ENCODE results near the gene CLEC4F.

The CLEC4F gene

DNA sequence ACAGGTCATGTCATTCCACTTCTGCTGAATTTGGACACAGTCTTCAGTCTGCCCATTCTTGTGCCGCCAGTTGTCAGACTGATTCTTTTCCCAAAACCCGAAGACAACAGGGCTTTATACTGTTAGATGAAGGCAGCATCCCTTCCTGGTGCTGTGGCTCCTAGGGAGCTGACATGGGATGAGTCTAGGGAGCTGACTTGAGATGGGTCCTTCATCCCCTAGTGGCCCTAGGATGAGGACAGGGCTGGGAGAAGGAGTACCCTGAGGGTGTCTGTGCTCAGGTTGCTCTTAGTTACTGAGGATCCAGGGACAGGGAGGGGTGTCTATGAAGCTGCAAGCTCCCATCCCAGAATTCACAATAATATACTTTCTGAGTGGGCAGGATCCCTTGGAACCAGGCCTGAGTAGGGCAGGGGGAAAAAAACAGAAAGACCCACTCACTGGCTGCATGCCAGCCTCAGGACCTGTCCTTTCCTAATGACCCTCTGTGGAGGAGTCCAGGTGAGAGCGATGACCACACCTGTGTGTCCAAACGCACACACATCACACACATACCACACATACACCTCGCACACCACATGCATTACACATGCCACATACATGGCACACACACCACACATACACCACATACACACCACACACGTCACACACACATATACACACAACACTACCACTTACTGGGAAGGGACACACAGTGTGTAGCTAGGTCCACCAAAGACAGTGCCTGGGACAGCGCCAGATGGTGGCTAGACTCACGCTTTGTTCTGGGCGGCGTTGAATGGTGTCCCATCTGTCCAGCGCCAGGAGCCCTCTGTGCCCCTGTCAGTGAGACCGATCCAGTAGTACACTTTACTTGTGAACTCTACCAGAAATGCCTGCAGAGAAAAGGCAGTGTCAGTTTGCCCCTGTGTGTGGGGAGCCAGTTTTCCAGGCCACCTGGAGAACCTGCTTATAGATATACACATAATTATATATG is 11.1 kb downstream of the CLEC4F start:
- TF ChIP-seq, protein P1, sequence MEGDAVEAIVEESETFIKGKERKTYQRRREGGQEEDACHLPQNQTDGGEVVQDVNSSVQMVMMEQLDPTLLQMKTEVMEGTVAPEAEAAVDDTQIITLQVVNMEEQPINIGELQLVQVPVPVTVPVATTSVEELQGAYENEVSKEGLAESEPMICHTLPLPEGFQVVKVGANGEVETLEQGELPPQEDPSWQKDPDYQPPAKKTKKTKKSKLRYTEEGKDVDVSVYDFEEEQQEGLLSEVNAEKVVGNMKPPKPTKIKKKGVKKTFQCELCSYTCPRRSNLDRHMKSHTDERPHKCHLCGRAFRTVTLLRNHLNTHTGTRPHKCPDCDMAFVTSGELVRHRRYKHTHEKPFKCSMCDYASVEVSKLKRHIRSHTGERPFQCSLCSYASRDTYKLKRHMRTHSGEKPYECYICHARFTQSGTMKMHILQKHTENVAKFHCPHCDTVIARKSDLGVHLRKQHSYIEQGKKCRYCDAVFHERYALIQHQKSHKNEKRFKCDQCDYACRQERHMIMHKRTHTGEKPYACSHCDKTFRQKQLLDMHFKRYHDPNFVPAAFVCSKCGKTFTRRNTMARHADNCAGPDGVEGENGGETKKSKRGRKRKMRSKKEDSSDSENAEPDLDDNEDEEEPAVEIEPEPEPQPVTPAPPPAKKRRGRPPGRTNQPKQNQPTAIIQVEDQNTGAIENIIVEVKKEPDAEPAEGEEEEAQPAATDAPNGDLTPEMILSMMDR (conservative IDR thresholded peaks at IDR 0.05; ENCODE audit: low read depth, low read length): no peak
- no peak for DNase-seq (ENCODE audit: low read depth)
- H3K4me3 ChIP-seq (ENCODE audit: low read depth, low read length): no peak overlapping the region

DNA sequence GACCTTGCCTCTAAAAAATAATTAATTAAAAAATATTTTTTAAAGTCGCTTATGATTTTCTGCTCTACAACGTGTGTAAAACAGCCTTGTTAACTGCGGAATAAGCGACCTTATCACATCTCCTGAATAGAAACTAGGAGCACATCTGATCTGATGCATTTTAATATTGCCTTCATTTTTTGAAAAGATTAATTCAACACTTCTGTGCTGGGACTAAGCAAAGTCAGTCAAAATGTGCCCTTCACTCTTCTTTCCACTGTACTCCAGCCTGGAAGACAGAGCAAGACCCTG is 12.6 kb downstream of the CLEC4F start:
- TF ChIP-seq, protein P1 (conservative IDR thresholded peaks at IDR 0.05; ENCODE audit: low read depth, low read length): no peak
- DNase-seq (ENCODE audit: low read depth): no peak
- no peak overlapping the region for H3K4me3 ChIP-seq (ENCODE audit: low read depth, low read length)

- DNase-seq (ENCODE audit: low read depth): no peak
- TF ChIP-seq, protein P1 (conservative IDR thresholded peaks at IDR 0.05; ENCODE audit: low read depth, low read length): no peak
- H3K4me3 ChIP-seq (ENCODE audit: low read depth, low read length): no peak overlapping the region
Observed at GRCh38 chr2:70807102-70807827, 13.1 kb downstream of the CLEC4F start.

GRCh38 chr2:70806620-70807019 is 13.8 kb downstream of the CLEC4F start:
- TF ChIP-seq, protein P1 (conservative IDR thresholded peaks at IDR 0.05; ENCODE audit: low read depth, low read length): no peak
- no peak overlapping the region for H3K4me3 ChIP-seq (ENCODE audit: low read depth, low read length)
- no peak for DNase-seq (ENCODE audit: low read depth)

- no peak overlapping the region for H3K4me3 ChIP-seq (ENCODE audit: low read depth, low read length)
- TF ChIP-seq, protein P1 (conservative IDR thresholded peaks at IDR 0.05; ENCODE audit: low read depth, low read length): no peak
- DNase-seq (ENCODE audit: low read depth): no peak
Observed at GRCh38 chr2:70806013-70806412, 14.4 kb downstream of the CLEC4F start.

- no peak overlapping the region for H3K4me3 ChIP-seq (ENCODE audit: low read depth, low read length)
- no peak for DNase-seq (ENCODE audit: low read depth)
- TF ChIP-seq, protein P1 (conservative IDR thresholded peaks at IDR 0.05; ENCODE audit: low read depth, low read length): no peak
Observed at GRCh38 chr2:70801607-70802263, 18.7 kb downstream of the CLEC4F start.

Data from choroid plexus epithelial cell (primary cell).